GM21526 (cell line): ENCODE data around the gene SDK1.
"Not testable (repeated sequence)": the region's sequence is repeated elsewhere in the genome, so short reads cannot be mapped to it uniquely, and the experiment has no call there.

Experiments
- ATAC-seq: cut with Tn5 transposase; IDR thresholded peaks from one replicate; pipeline ENCODE4 v1.9.1; 2021; ENCODE audit warnings: moderate library complexity; ENCODE audit not compliant: unreplicated experiment, low FRiP score

Gene SDK1

GRCh38 chr7:4073750-4074149 is 772.7 kb downstream of the SDK1 start:
- ATAC-seq, result no peak

DNA sequence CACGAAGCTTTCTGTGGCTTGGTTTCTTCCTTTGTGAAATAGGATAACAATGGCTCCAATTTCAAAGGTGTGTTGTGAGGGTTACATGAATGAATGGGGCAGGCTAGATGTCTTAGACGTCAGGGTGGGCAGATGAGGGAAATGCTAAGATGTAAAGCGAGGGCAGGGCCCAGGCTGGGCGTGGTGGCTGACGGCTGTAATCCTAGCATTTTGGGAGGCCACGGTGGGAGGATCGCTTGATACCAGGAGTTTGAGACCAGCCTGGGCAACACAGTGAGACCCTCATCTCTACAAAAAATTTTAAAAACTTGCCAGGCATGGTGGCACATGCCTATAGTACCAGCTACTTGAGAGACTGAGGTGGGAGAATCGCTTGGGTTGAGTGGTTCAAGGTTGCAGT is 773.4 kb downstream of the SDK1 start:
- no peak for ATAC-seq

- no peak for ATAC-seq
These were observed 773.9 kb downstream of the SDK1 start for GRCh38 chr7:4074994-4075393.

- no peak for ATAC-seq
These were observed 775.7 kb downstream of the SDK1 start for GRCh38 chr7:4076701-4077294.

DNA sequence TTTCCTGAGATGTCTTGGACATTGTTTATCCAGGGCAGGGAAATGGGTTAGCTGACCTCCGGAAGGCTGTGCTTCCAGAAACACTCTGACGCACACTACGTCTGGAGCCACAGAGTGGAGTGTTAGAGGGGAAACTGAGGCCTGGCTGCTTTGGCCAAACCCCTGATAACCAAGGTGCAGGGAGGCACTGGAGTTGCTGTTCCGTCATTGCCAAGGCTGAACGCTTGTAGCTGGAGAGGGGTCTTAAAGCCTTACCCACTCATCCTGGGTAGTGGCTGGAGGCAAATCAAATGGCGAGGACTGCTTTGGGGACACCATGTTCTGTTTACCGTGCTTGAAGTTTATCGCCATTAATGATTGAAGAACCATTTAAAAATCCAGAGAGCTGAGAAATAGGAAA is 776.9 kb downstream of the SDK1 start:
- ATAC-seq, result no peak

GRCh38 chr7:4078580-4078979 is 777.5 kb downstream of the SDK1 start:
- no peak for ATAC-seq

- ATAC-seq, result no peak
These were observed 778.3 kb downstream of the SDK1 start for GRCh38 chr7:4079366-4079765.

GRCh38 chr7:4079956-4080355 is 778.9 kb downstream of the SDK1 start:
- ATAC-seq, result no peak

DNA sequence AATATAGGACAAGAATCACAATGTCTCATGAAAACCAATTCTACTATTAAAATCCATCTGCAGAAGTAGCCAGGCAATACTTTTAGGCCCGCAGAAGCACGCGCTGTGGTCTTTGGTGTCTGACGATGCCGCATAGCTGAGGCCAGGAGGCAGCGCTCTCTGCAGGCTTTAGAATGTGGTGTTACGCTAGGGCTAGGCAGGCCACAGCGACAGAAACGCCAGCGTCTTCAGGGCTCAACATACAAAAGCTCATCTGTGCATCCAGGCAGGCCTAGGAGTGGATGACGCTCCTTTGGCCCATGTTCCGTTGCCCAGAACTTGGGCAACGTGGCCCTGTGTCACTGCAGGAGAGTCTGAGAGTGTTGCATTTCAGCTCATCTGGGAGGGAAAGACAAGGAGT is 779.9 kb downstream of the SDK1 start:
- no peak for ATAC-seq

DNA sequence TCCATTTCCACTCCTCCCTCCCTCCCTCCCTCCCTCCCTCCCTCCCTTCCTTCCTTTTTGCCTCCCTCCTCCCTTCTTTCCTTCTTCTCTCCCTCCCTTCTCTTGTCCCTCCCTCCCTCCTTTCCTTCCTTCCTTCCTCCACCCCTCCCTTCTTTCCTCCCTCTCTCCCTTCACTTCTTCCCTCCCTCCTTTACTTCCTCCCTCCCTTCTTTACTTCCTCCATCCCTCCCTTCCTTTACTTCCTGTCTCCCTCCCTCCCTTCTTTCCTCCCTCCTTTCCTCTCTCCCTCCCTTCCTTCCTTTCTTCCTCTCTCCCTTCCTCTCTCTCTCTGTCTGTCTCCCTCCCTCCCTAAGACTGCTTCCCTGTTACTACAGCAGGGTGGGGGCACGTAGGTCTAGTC is 782.5 kb downstream of the SDK1 start:
- no peak for ATAC-seq

DNA sequence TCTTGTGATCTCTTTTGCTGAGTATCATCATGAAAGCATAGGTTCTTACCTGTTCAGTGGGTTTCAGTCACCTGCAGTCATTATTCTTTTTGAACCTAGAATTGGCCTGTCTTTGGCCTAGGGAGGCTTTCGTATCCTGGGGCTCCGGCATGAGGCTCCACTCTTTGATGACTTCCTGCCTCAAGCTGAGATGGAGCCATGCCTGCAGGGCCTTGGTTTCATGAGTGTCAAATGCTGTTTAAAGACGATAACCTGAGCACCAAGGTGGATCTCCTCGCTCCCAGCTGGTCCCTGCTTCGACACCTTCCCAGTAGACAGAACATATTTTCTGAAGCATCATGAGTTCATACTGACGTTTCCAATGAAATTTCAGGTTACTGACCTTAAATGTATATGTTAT is 783.2 kb downstream of the SDK1 start:
- ATAC-seq, result no peak

DNA sequence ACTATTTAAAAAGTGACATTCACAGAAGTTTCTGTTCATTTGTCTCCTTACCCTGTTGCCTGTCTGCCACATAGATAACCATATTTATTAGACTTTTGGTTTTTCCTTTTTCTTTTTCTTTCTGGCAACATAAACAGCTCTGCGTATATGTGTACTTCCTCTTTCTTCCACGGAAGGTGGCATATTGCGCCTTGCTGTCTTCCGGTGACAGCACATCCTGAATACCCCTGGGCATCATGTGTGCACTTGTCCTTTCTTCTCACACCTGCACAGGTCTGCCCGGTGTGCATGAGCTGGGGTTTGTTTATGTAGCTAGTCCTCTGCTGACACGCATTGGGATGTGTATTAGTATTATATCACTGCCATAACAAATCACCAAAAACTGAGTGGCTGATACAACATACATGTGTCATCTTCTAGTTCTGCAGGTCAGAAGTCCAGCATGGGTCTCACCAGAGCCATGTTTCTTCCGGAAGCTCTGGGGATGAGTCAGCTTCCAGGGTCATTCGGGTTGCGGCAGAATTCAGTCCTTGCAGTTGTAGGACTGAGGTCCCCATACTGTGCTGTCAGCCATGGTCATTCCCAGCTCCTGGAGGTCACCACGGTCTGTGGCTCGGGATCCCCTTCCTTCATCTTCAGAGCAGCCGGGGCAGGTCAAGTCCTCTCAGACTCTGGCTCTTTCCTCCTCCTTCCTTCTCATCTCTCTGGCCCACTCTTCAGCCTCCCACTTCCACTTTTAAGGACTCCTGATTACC is 785.1 kb downstream of the SDK1 start:
- ATAC-seq, result no peak

GRCh38 chr7:4086723-4087122 is 785.7 kb downstream of the SDK1 start:
- ATAC-seq, result no peak

- no peak for ATAC-seq
These were observed 790.7 kb downstream of the SDK1 start for GRCh38 chr7:4091767-4092166.

- no peak for ATAC-seq
These were observed 792.0 kb downstream of the SDK1 start for GRCh38 chr7:4093035-4093434.

- ATAC-seq, result no peak
These were observed 792.4 kb downstream of the SDK1 start for GRCh38 chr7:4093483-4093882.

DNA sequence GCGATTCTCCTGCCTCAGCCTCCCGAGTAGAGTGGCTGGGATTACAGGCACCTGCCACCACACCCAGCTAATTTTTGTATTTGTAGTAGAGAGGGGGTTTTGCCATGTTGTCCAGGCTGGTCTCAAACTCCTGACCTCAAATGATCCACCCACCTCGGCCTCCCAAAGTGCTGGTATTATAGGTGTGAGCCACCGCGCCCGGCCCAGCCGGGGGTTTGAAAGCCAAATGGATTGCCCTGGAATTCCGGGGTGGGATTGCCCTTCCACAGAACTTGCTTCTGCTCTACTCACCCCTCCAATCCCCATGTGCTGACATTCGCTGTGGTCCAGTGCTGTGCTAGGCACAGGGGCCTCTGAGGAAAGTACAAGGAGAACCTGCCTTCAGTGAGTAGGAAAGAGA is 793.1 kb downstream of the SDK1 start:
- not testable (repeated sequence) for ATAC-seq

- ATAC-seq, result no peak
These were observed 796.1 kb downstream of the SDK1 start for GRCh38 chr7:4097001-4097609.

GRCh38 chr7:4098169-4098568 is 797.1 kb downstream of the SDK1 start:
- no peak for ATAC-seq

- ATAC-seq, result no peak
These were observed 798.6 kb downstream of the SDK1 start for GRCh38 chr7:4099651-4100050.

- no peak for ATAC-seq
These were observed 799.1 kb downstream of the SDK1 start for GRCh38 chr7:4100148-4100547.

- ATAC-seq, result no peak
These were observed 799.6 kb downstream of the SDK1 start for GRCh38 chr7:4100691-4101090.
